Smooth muscle cell (in vitro differentiated cells): ENCODE results near the gene CHMP3. TPM values are rescaled to one million over a fixed set of nuclear protein-coding genes. Genes with fewer than 3 reads are reported as not detected.

Experiments
- DNase-seq: peaks from one replicate; lab custom pipeline; 2025; ENCODE audit not compliant: unreplicated experiment; lab: John Stamatoyannopoulos, UW
- H2AFZ ChIP-seq: fragments of 200-600 bp; sonication (generic); 2 replicates; pipeline ENCODE4 v1.6.0; 2016; ENCODE audit warnings: antibody characterized with exemption, low read depth, mild to moderate bottlenecking
- H3F3A ChIP-seq: fragments of 200-600 bp; sonication (generic); 2 replicates; pipeline ENCODE4 v1.6.0; 2017; ENCODE audit warnings: antibody characterized with exemption, low read depth
- H3K27ac ChIP-seq: fragments of 200-600 bp; sonication (generic); 2 replicates; pipeline ENCODE4 v1.5.1; 2016; ENCODE audit warnings: low read depth, mild to moderate bottlenecking
- H3K27me3 ChIP-seq: fragments of 200-600 bp; sonication (generic); 2 replicates; pipeline ENCODE4 v1.6.1; 2016; ENCODE audit warnings: low read depth, mild to moderate bottlenecking
- H3K36me3 ChIP-seq: fragments of 200-600 bp; sonication (generic); 2 replicates; pipeline ENCODE4 v1.5.1; 2016; ENCODE audit warnings: low read depth
- H3K4me1 ChIP-seq: fragments of 200-600 bp; sonication (generic); 2 replicates; pipeline ENCODE4 v1.5.1; 2016; ENCODE audit warnings: low read depth
- H3K4me2 ChIP-seq: fragments of 200-600 bp; sonication (generic); 2 replicates; pipeline ENCODE4 v1.6.0; 2016; ENCODE audit warnings: mild to moderate bottlenecking
- H3K4me3 ChIP-seq: fragments of 200-600 bp; sonication (generic); 2 replicates; pipeline ENCODE4 v1.5.1; 2016; ENCODE audit warnings: mild to moderate bottlenecking
- H3K79me2 ChIP-seq: fragments of 200-600 bp; sonication (generic); 2 replicates; pipeline ENCODE4 v1.6.0; 2016; ENCODE audit warnings: low read depth, mild to moderate bottlenecking
- H3K9ac ChIP-seq: fragments of 200-600 bp; sonication (generic); 2 replicates; pipeline ENCODE4 v1.6.0; 2016; ENCODE audit warnings: low read depth
- H3K9me3 ChIP-seq: fragments of 200-600 bp; sonication (generic); replicated peaks from 2 replicates; pipeline ENCODE4 v1.5.1; 2016; ENCODE audit warnings: low read depth
- H4K20me1 ChIP-seq: fragments of 200-600 bp; sonication (generic); 2 replicates; pipeline ENCODE4 v1.6.0; 2016; ENCODE audit warnings: low read depth
- WGBS: methylation state at CpG from one replicate; pipeline ENCODE4 v1.1.7; 2016; ENCODE audit warnings: low lambda C conversion rate; 5-methylcytosine and 5-hydroxymethylcytosine counted together
- polyA plus RNA-seq: library from polyadenylated mRNA; unstranded; fragments of >200 nt; fragmentation: Nextera tagmentation; extraction: Ambion mirVana; gene quantifications from 2 replicates; pipeline ENCODE4 v1.2.1, GENCODE V29; 2016
- total RNA-seq: library from RNA; depleted of rRNA; stranded (reverse); fragments of >200 nt; gene quantifications from 2 replicates; pipeline ENCODE4 v1.2.3, GENCODE V29; 2014
- TF ChIP-seq, protein P1 (sequence below): fragments of 200-600 bp; sonication (generic); IDR thresholded peaks from 2 replicates; pipeline ENCODE4 v1.5.1; 2017; ENCODE audit warnings: borderline replicate concordance, mild to moderate bottlenecking, antibody characterized with exemption; ENCODE audit not compliant: insufficient read depth, poor library complexity, severe bottlenecking

CHMP3 gene
- total and polyA plus RNA-seq, 2 experiments from 2014 or later, result 41.5 to 42.9 TPM

DNA sequence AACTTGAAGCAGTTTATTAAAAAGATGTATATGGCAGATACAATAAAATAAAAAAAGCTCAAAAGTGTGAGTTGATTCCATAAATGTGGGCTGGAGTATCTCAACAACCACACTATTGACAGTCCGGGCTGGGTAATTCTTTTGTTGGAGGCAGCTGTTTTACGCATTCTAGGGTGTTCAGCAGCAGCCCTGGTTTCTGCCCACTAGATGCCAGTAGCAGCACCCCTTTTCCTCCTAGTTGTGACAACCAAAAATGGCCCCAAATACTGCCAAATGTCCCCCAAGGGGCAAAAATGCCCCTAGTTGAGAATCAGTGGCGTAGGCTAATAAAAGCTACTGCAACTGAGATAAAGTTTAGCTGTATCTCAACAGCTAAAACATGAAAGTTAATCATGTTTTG lies 44.8 kb downstream of the CHMP3 start:
- Histone ChIP-seq H3K4me1 (no peaks in the 10 kb centered on the region), H3K4me3 (no peak overlapping the region), H4K20me1 (no peaks in the 10 kb centered on the region), H3K9ac (no peak overlapping the region), H2AFZ (no peak overlapping the region), H3K4me2 (no peak overlapping the region), H3F3A (no peaks in the 10 kb centered on the region), H3K36me3 (no peaks in the 10 kb centered on the region), H3K27me3 (no peaks in the 10 kb centered on the region), H3K79me2 (no peaks in the 10 kb centered on the region), H3K27ac (no peak overlapping the region), H3K9me3 (peaks cover 4% of the 10 kb centered on the region)
- WGBS, result 91% methylated on average over 3 of the region's 3 CpGs
- DNase-seq, result no peak
- TF ChIP-seq, protein P1, sequence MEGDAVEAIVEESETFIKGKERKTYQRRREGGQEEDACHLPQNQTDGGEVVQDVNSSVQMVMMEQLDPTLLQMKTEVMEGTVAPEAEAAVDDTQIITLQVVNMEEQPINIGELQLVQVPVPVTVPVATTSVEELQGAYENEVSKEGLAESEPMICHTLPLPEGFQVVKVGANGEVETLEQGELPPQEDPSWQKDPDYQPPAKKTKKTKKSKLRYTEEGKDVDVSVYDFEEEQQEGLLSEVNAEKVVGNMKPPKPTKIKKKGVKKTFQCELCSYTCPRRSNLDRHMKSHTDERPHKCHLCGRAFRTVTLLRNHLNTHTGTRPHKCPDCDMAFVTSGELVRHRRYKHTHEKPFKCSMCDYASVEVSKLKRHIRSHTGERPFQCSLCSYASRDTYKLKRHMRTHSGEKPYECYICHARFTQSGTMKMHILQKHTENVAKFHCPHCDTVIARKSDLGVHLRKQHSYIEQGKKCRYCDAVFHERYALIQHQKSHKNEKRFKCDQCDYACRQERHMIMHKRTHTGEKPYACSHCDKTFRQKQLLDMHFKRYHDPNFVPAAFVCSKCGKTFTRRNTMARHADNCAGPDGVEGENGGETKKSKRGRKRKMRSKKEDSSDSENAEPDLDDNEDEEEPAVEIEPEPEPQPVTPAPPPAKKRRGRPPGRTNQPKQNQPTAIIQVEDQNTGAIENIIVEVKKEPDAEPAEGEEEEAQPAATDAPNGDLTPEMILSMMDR, result no peak

DNA sequence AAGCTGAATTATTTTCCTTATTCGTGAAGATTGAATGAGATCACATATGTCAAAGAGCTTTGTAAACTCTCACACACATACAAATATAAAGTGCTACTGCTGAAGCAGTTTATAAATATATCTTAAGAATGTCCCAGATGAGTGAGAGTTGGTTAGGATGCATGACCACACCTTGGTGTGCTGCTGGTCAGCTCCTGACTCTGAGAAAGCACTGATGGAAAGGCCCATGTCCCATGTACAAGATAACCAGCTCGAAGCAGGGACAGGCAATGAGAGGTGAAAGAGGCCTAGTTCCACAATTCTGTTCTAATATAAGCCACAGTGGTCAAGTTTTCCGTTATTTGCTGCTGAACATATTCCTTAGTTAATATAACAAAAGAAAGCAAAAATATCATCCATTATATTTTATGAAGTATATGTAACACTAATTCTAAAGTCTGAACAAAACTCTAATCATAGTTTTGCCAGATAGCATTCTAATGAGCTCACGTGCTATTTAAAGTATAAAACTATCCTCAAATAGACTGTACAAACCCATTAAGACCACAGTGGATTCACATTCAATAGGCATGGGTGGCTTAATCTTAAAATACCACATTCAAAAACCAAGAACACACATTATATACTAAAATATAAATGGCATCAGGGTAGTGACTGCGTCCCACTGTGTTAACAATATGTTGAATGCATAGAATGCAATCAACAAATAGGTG lies 49.1 kb downstream of the CHMP3 start:
- Histone ChIP-seq H3K4me2 (no peak overlapping the region), H3K9ac (no peak overlapping the region), H4K20me1 (no peaks in the 10 kb centered on the region), H3K27ac (no peak overlapping the region), H3K4me1 (no peaks in the 10 kb centered on the region), H3K27me3 (no peaks in the 10 kb centered on the region), H3K9me3 (no peaks in the 10 kb centered on the region), H2AFZ (no peak overlapping the region), H3K36me3 (no peaks in the 10 kb centered on the region), H3F3A (no peaks in the 10 kb centered on the region), H3K4me3 (no peak overlapping the region), H3K79me2 (no peaks in the 10 kb centered on the region)
- no peak for DNase-seq
- 95% methylated on average over 5 of the region's 5 CpGs for WGBS
- TF ChIP-seq, protein P1, result no peak

DNA sequence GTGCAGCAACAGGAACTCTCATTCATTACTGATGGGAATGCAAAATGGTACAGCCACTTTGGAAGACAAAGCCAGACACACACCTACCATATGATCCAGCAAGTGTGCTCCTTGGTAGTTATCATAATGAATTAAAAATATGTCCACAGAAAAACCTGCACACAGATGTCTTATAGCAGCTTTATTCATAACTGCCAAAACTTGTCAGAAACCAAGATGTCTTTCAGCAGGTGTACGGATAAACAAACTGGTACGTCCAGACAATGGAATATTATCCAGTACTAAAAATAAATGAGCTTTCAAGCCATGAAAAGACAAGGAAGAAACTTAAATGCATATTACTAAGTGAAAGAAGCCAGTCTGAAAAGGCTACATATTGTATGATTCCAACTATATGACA lies 50.4 kb downstream of the CHMP3 start:
- no peak for DNase-seq
- no peak overlapping the region for H3K4me2 ChIP-seq
- H3K79me2 ChIP-seq, result no peaks in the 10 kb centered on the region
- H3F3A ChIP-seq, result no peaks in the 10 kb centered on the region
- TF ChIP-seq, protein P1, result no peak
- H3K27me3 ChIP-seq, result no peaks in the 10 kb centered on the region
- WGBS, result 99% methylated on average over 2 of the region's 2 CpGs
- H3K4me1 ChIP-seq, result no peaks in the 10 kb centered on the region
- H3K9me3 ChIP-seq, result no peaks in the 10 kb centered on the region
- H3K4me3 ChIP-seq, result no peak overlapping the region
- no peak overlapping the region for H2AFZ ChIP-seq
- H3K9ac ChIP-seq, result no peak overlapping the region
- no peaks in the 10 kb centered on the region for H3K36me3 ChIP-seq
- H4K20me1 ChIP-seq, result no peaks in the 10 kb centered on the region
- no peak overlapping the region for H3K27ac ChIP-seq

DNA sequence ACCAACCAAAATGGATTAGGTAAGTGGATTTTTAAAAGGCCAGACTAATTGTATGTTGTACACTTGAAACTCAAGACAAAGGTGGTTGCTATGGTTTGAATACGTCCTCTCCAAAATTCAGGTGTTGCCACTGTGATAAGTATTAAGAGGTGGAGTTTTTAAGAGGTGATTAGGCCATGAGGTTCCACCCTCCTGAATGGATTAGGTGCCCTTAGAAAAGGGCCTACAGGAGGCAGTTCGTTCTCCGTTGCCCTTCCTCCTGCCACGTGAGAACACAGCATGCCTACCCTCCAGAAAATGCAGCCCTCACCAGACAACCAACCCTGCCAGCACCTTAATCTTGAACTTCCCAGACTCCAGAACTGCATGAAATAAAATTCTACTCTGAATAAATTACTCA lies 51.2 kb downstream of the CHMP3 start:
- Histone ChIP-seq H3K9me3 (no peaks in the 10 kb centered on the region), H3F3A (no peaks in the 10 kb centered on the region), H2AFZ (no peak overlapping the region), H3K27me3 (no peaks in the 10 kb centered on the region), H3K9ac (no peak overlapping the region), H3K36me3 (no peaks in the 10 kb centered on the region), H3K27ac (no peak overlapping the region), H3K4me1 (no peaks in the 10 kb centered on the region), H3K4me2 (no peak overlapping the region), H3K79me2 (no peaks in the 10 kb centered on the region), H4K20me1 (no peaks in the 10 kb centered on the region), H3K4me3 (no peak overlapping the region)
- WGBS, result 97% methylated on average over 4 of the region's 4 CpGs
- no peak for DNase-seq
- TF ChIP-seq, protein P1, result no peak
